IPS-NIHi11 (cell line): ENCODE data around the gene LHFPL5.

ENCODE experiments used
- DNase-seq: peaks from one replicate; pipeline ENCODE4 v3.0.0; 2012; ENCODE audit warnings: mixed read lengths, low spot score

The LHFPL5 gene

DNA sequence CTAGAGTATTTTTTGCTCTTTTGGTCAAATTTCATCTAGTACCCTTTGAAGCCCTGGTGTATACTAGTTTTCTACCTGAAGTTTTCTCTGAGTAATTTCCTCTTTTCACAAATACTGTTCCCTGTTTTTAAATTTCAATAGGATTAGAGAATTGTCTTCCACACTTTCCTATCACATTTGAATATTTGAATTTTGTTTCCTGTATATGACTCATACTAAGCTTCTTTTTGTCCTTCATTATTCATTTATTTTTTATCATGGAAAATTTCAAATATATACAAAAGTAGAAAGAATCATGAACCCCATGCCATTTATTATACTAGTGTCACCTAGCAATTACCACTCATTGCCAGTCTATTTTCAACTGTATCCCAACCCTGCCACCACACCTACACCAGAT, 52.7 kb downstream of the LHFPL5 start:
- DNase-seq, result no peak

- no peak for DNase-seq
Measured at GRCh38 chr6:35859367-35859766, 54.2 kb downstream of the LHFPL5 start.
